ENCODE measurements around the gene TRIM27.
"Not testable (repeated sequence)": the region's sequence is repeated elsewhere in the genome, so short reads cannot be mapped to it uniquely, and the experiment has no call there.

TRIM27 gene

GRCh38 chr6:28949656-28950195, 25.9 kb upstream of the TRIM27 start:
- not testable (repeated sequence) for H3K4me3 ChIP-seq (ENCODE audit: low read length); H3K4me1 ChIP-seq (ENCODE audit: control insufficient read depth, insufficient read depth, low read length); H3K27ac ChIP-seq (ENCODE audit: low read depth, low read length); H3K27me3 ChIP-seq (ENCODE audit: control insufficient read depth, insufficient read depth, low read length); H3K36me3 ChIP-seq (ENCODE audit: control insufficient read depth, insufficient read depth, low read length); H3K9ac ChIP-seq (ENCODE audit: low read length)

- H3K27ac ChIP-seq (ENCODE audit: low read depth, low read length), result no peak overlapping the region
- H3K4me3 ChIP-seq (ENCODE audit: low read length), result no peak overlapping the region
- no peak overlapping the region for H3K9ac ChIP-seq (ENCODE audit: low read length)
- peaks cover 4% of the 10 kb centered on the region for H3K27me3 ChIP-seq (ENCODE audit: control insufficient read depth, insufficient read depth, low read length)
- H3K36me3 ChIP-seq (ENCODE audit: control insufficient read depth, insufficient read depth, low read length), result no peaks in the 10 kb centered on the region
- no peaks in the 10 kb centered on the region for H3K4me1 ChIP-seq (ENCODE audit: control insufficient read depth, insufficient read depth, low read length)
Measured at GRCh38 chr6:28948782-28949486, 25.1 kb upstream of the TRIM27 start.

GRCh38 chr6:28947831-28948270, 24.1 kb upstream of the TRIM27 start:
- Histone ChIP-seq H3K4me3 (ENCODE audit: low read length) (no peak overlapping the region), H3K36me3 (ENCODE audit: control insufficient read depth, insufficient read depth, low read length) (no peaks in the 10 kb centered on the region)

DNA sequence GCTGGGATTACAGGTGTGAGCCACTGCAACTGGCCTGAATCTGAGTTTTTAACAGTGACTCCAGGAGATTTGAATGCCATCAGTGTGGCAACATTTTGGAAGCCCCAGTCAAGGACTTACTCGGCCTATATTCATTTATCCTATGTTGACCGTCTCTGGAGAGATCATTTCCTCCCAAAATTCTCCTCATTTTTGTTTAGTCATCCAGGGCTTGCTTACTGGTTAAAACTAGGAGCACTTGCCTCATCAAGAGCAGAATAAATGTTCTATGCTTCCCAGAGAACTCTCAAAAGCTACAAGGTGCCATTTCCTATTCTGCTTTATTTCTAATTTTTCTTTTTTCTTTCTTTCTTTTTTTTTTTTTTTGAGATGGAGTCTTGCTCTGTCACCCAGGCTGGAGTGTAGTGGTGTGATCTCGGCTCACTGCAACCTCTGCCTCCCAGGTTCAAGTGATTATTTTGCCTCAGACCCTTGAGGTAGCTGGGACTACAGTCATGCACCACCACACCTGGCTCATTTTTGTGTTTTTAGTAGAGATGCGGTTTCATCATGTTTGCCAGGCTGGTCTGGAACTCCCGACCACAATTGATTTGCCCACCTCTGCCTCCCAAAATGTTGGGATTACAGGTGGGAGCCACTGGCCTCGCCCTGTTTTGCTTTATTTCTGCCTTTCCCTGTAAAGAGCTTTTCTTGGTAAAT, 23.4 kb upstream of the TRIM27 start:
- Histone ChIP-seq H3K27ac (ENCODE audit: low read depth, low read length) (no peak overlapping the region), H3K9ac (ENCODE audit: low read length) (no peak overlapping the region), H3K27me3 (ENCODE audit: control insufficient read depth, insufficient read depth, low read length) (no peaks in the 10 kb centered on the region), H3K4me1 (ENCODE audit: control insufficient read depth, insufficient read depth, low read length) (no peaks in the 10 kb centered on the region), H3K4me3 (ENCODE audit: low read length) (no peak overlapping the region), H3K36me3 (ENCODE audit: control insufficient read depth, insufficient read depth, low read length) (no peaks in the 10 kb centered on the region)

More at GRCh38 chr6:28947831-28948270, 24.1 kb upstream of the TRIM27 start:
- no peak overlapping the region for H3K27ac ChIP-seq (ENCODE audit: low read depth, low read length)
- H3K27me3 ChIP-seq (ENCODE audit: control insufficient read depth, insufficient read depth, low read length), result no peaks in the 10 kb centered on the region
- no peak overlapping the region for H3K9ac ChIP-seq (ENCODE audit: low read length)
- no peaks in the 10 kb centered on the region for H3K4me1 ChIP-seq (ENCODE audit: control insufficient read depth, insufficient read depth, low read length)

DNA sequence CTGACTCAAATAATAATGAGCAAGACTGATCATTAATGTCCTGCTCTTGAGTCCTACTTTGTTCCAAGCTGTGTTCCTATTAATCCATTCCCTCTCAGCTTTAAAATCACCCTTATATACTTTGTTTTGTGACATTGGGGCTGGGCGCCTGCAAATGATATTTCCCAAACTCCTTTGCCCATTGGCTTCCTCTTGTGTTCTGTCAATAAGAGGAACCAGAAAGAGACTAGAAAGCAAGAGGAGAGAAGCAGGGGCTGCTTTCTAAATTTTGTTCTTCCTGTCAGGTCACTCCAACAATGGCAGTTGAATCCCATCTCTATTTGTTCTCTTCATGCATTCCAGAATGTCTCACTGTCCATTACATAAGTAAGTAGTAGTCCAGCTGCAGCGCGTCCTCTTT, 21.6 kb upstream of the TRIM27 start:
- Histone ChIP-seq H3K4me3 (ENCODE audit: low read length) (no peak overlapping the region), H3K36me3 (ENCODE audit: control insufficient read depth, insufficient read depth, low read length) (no peaks in the 10 kb centered on the region), H3K27ac (ENCODE audit: low read depth, low read length) (no peak overlapping the region), H3K9ac (ENCODE audit: low read length) (no peak overlapping the region), H3K27me3 (ENCODE audit: control insufficient read depth, insufficient read depth, low read length) (no peaks in the 10 kb centered on the region), H3K4me1 (ENCODE audit: control insufficient read depth, insufficient read depth, low read length) (no peaks in the 10 kb centered on the region)

- no peaks in the 10 kb centered on the region for H3K27me3 ChIP-seq (ENCODE audit: control insufficient read depth, insufficient read depth, low read length)
- H3K4me3 ChIP-seq (ENCODE audit: low read length), result peak overlapping the region; percentile 82
- peak overlapping the region; percentile 69 for H3K27ac ChIP-seq (ENCODE audit: low read depth, low read length)
- H3K4me1 ChIP-seq (ENCODE audit: control insufficient read depth, insufficient read depth, low read length), result no peaks in the 10 kb centered on the region
- no peaks in the 10 kb centered on the region for H3K36me3 ChIP-seq (ENCODE audit: control insufficient read depth, insufficient read depth, low read length)
- peak overlapping the region; percentile 28 for H3K9ac ChIP-seq (ENCODE audit: low read length)
Measured at GRCh38 chr6:28944412-28944865, 20.7 kb upstream of the TRIM27 start.

GRCh38 chr6:28943557-28944411, 20.0 kb upstream of the TRIM27 start:
- peak overlapping the region; percentile 69 for H3K27ac ChIP-seq (ENCODE audit: low read depth, low read length)
- H3K36me3 ChIP-seq (ENCODE audit: control insufficient read depth, insufficient read depth, low read length), result no peaks in the 10 kb centered on the region

DNA sequence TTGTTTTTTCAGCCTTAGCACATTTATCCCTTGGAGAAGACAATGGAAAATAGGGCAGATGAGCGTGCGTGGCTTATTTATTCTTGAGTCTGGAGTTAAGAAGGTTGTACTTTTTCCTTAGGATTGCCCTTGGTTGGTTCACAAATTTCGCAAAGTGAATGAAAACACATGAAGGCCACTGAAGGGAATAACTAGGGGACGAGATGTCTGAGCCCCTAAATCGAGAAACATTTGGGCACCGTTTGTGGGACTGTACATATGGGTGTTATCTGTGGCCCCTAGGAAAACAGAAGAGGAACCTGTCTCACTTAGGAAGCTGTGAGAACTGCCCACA, 19.4 kb upstream of the TRIM27 start:
- H3K4me1 ChIP-seq (ENCODE audit: control insufficient read depth, insufficient read depth, low read length), result no peaks in the 10 kb centered on the region
- H3K27ac ChIP-seq (ENCODE audit: low read depth, low read length), result no peak overlapping the region
- H3K9ac ChIP-seq (ENCODE audit: low read length), result no peak overlapping the region
- no peaks in the 10 kb centered on the region for H3K27me3 ChIP-seq (ENCODE audit: control insufficient read depth, insufficient read depth, low read length)
- H3K4me3 ChIP-seq (ENCODE audit: low read length), result peak overlapping the region; percentile 82
- H3K36me3 ChIP-seq (ENCODE audit: control insufficient read depth, insufficient read depth, low read length), result no peaks in the 10 kb centered on the region

More at GRCh38 chr6:28943557-28944411, 20.0 kb upstream of the TRIM27 start:
- Histone ChIP-seq H3K9ac (ENCODE audit: low read length) (peak overlapping the region; percentile 28), H3K4me3 (ENCODE audit: low read length) (peak overlapping the region; percentile 82), H3K4me1 (ENCODE audit: control insufficient read depth, insufficient read depth, low read length) (no peaks in the 10 kb centered on the region), H3K27me3 (ENCODE audit: control insufficient read depth, insufficient read depth, low read length) (no peaks in the 10 kb centered on the region)

- H3K4me3 ChIP-seq (ENCODE audit: low read length), result peak overlapping the region; percentile 34
- no peaks in the 10 kb centered on the region for H3K27me3 ChIP-seq (ENCODE audit: control insufficient read depth, insufficient read depth, low read length)
- H3K4me1 ChIP-seq (ENCODE audit: control insufficient read depth, insufficient read depth, low read length), result no peaks in the 10 kb centered on the region
- no peaks in the 10 kb centered on the region for H3K36me3 ChIP-seq (ENCODE audit: control insufficient read depth, insufficient read depth, low read length)
- H3K27ac ChIP-seq (ENCODE audit: low read depth, low read length), result no peak overlapping the region
- H3K9ac ChIP-seq (ENCODE audit: low read length), result no peak overlapping the region
Measured at GRCh38 chr6:28941684-28942448, 18.1 kb upstream of the TRIM27 start.

GRCh38 chr6:28940858-28941683, 17.3 kb upstream of the TRIM27 start:
- no peaks in the 10 kb centered on the region for H3K36me3 ChIP-seq (ENCODE audit: control insufficient read depth, insufficient read depth, low read length)
- H3K27me3 ChIP-seq (ENCODE audit: control insufficient read depth, insufficient read depth, low read length), result no peaks in the 10 kb centered on the region
- no peaks in the 10 kb centered on the region for H3K4me1 ChIP-seq (ENCODE audit: control insufficient read depth, insufficient read depth, low read length)
- no peak overlapping the region for H3K9ac ChIP-seq (ENCODE audit: low read length)
- H3K4me3 ChIP-seq (ENCODE audit: low read length), result peak overlapping the region; percentile 74
- H3K27ac ChIP-seq (ENCODE audit: low read depth, low read length), result peak overlapping the region; percentile 61

GRCh38 chr6:28940294-28940857, 16.6 kb upstream of the TRIM27 start:
- Histone ChIP-seq H3K9ac (ENCODE audit: low read length) (peak overlapping the region; percentile 28), H3K4me3 (ENCODE audit: low read length) (peak overlapping the region; percentile 74), H3K27me3 (ENCODE audit: control insufficient read depth, insufficient read depth, low read length) (no peaks in the 10 kb centered on the region), H3K36me3 (ENCODE audit: control insufficient read depth, insufficient read depth, low read length) (no peaks in the 10 kb centered on the region), H3K4me1 (ENCODE audit: control insufficient read depth, insufficient read depth, low read length) (no peaks in the 10 kb centered on the region), H3K27ac (ENCODE audit: low read depth, low read length) (peak overlapping the region; percentile 61)

All from rectal smooth muscle tissue (tissue), 1 donor.